GM19395 (cell line): Measurements from ENCODE around the gene ACSL6.

ENCODE experiments used
- ATAC-seq: cut with Tn5 transposase; IDR thresholded peaks from one replicate; pipeline ENCODE4 v1.9.1; 2021; ENCODE audit warnings: mild to moderate bottlenecking, moderate library complexity; ENCODE audit not compliant: unreplicated experiment

ACSL6 gene

GRCh38 chr5:132011622-132012343, at the start of gene ACSL6:
TSS of gene ACSL6 (minus strand) at chr5:132011658. CDS start at chr5:132011553, 105 bp downstream.
- no peak for ATAC-seq

GRCh38 chr5:132060501-132061161, 49.2 kb upstream of the ACSL6 start, which contains the start of gene IL3:
TSS of gene IL3 (plus strand) at chr5:132060655. CDS start at chr5:132060707, 52 bp downstream.
- no peak for ATAC-seq

GRCh38 chr5:132059696-132060500, 48.4 kb upstream of the ACSL6 start:
- ATAC-seq, result no peak

GRCh38 chr5:132059043-132059695, 47.7 kb upstream of the ACSL6 start:
- ATAC-seq, result no peak

- ATAC-seq, result no peak
Measured at GRCh38 chr5:132058646-132059042, 47.2 kb upstream of the ACSL6 start.

GRCh38 chr5:132057498-132058255, 46.2 kb upstream of the ACSL6 start:
- no peak for ATAC-seq

- no peak for ATAC-seq
Measured at GRCh38 chr5:132056610-132057497, 45.4 kb upstream of the ACSL6 start.

GRCh38 chr5:132055808-132056609, 44.6 kb upstream of the ACSL6 start:
- no peak for ATAC-seq

- ATAC-seq, result no peak
Measured at GRCh38 chr5:132055441-132055807, 44.0 kb upstream of the ACSL6 start.

GRCh38 chr5:132054697-132055440, 43.4 kb upstream of the ACSL6 start:
- ATAC-seq, result no peak

- no peak for ATAC-seq
Measured at GRCh38 chr5:132054031-132054696, 42.7 kb upstream of the ACSL6 start.

- ATAC-seq, result no peak
Measured at GRCh38 chr5:132053483-132053882, 42.0 kb upstream of the ACSL6 start.

- ATAC-seq, result no peak
Measured at GRCh38 chr5:132052520-132052919, 41.1 kb upstream of the ACSL6 start.

- no peak for ATAC-seq
Measured at GRCh38 chr5:132050661-132051552, 39.4 kb upstream of the ACSL6 start.

- ATAC-seq, result no peak
Measured at GRCh38 chr5:132050136-132050535, 38.7 kb upstream of the ACSL6 start.

GRCh38 chr5:132049559-132049958, 38.1 kb upstream of the ACSL6 start:
- no peak for ATAC-seq
